Measurements from ENCODE around the gene DNAJC10. TPM values are rescaled to one million over a fixed set of nuclear protein-coding genes. Genes with fewer than 3 reads are reported as not detected.
"Not testable (repeated sequence)": the region's sequence is repeated elsewhere in the genome, so short reads cannot be mapped to it uniquely, and the experiment has no call there.

The DNAJC10 gene
- total RNA-seq, 1 experiment from 2014 or later = 160 TPM

GRCh38 chr2:182730486-182730885 is 14.4 kb downstream of the DNAJC10 start:
- peaks cover 13% of the 10 kb centered on the region; the same call in 1 of the 2 replicates for H3F3A ChIP-seq (ENCODE audit: insufficient read depth, low read depth)
- no peak overlapping the region for H3K4me2 ChIP-seq
- H3K36me3 ChIP-seq (ENCODE audit: low read depth) = peaks cover 64% of the 10 kb centered on the region
- POLR2A ChIA-PET (ENCODE audit: unreplicated experiment) = interaction anchor here (0.6 kb wide), 1 partner anchor 25 kb away, joined by 3 read pairs; no protein-coding TSS in a partner anchor
- intact Hi-C loops (cut with micrococcal nuclease; ENCODE audit: unreplicated experiment) = loop anchor here (5.0 kb wide), 1 partner anchor 202 kb away; no protein-coding TSS in a partner anchor
- no peak for DNase-seq
- BruUV-seq (replicated peaks) = no TSS peak
- no peaks in the 10 kb centered on the region for H3K79me2 ChIP-seq (ENCODE audit: low read depth)
- H2AFZ ChIP-seq = no peak overlapping the region
- no peaks in the 10 kb centered on the region for H3K4me1 ChIP-seq (replicated peaks; ENCODE audit: insufficient read depth)
- H3K27me3 ChIP-seq (ENCODE audit: insufficient read depth, low read depth) = no peaks in the 10 kb centered on the region
- H4K20me1 ChIP-seq (ENCODE audit: insufficient read depth) = peaks cover 24% of the 10 kb centered on the region
- CTCF ChIA-PET = no interaction called here
- H3K9me2 ChIP-seq (ENCODE audit: insufficient read depth) = no peaks in the 10 kb centered on the region
- H3K4me3 ChIP-seq = no peak overlapping the region
- no peak for TF ChIP-seq CTCF (conservative IDR thresholded peaks at IDR 0.05)
- no peak for TF ChIP-seq EZH2 (IDR thresholded peaks at IDR 0.05; ENCODE audit: low read depth)
- no peaks in the 10 kb centered on the region for H3K9me3 ChIP-seq (ENCODE audit: insufficient read depth, low read depth)
- H3K27ac ChIP-seq = no peak overlapping the region

GRCh38 chr2:182732736-182733135 is 16.7 kb downstream of the DNAJC10 start:
- Histone ChIP-seq H3F3A (ENCODE audit: insufficient read depth, low read depth) (peaks cover 18% of the 10 kb centered on the region), H3K79me2 (ENCODE audit: low read depth) (no peaks in the 10 kb centered on the region), H3K9me2 (ENCODE audit: insufficient read depth) (no peaks in the 10 kb centered on the region), H3K27me3 (ENCODE audit: insufficient read depth, low read depth) (no peaks in the 10 kb centered on the region), H3K36me3 (ENCODE audit: low read depth) (peaks cover 78% of the 10 kb centered on the region), H3K4me2 (no peak overlapping the region), H3K9me3 (ENCODE audit: insufficient read depth, low read depth) (no peaks in the 10 kb centered on the region), H3K27ac (no peak overlapping the region), H3K4me3 (no peak overlapping the region), H4K20me1 (ENCODE audit: insufficient read depth) (peaks cover 24% of the 10 kb centered on the region), H2AFZ (no peak overlapping the region), H3K4me1 (replicated peaks; ENCODE audit: insufficient read depth) (no peaks in the 10 kb centered on the region)
- DNase-seq = no peak
- TF ChIP-seq EZH2 (IDR thresholded peaks at IDR 0.05; ENCODE audit: low read depth) (no peak), CTCF (conservative IDR thresholded peaks at IDR 0.05) (no peak)
- intact Hi-C loops (cut with micrococcal nuclease; ENCODE audit: unreplicated experiment) = loop anchor here (5.0 kb wide), 1 partner anchor 200 kb away; no protein-coding TSS in a partner anchor
- POLR2A ChIA-PET (ENCODE audit: unreplicated experiment) = no interaction called here
- no TSS peak for BruUV-seq (replicated peaks)
- CTCF ChIA-PET = interaction anchor here (0.7 kb wide), 1 partner anchor 235 kb away, joined by 3 read pairs; no protein-coding TSS in a partner anchor

GRCh38 chr2:182733572-182733971 is 17.5 kb downstream of the DNAJC10 start:
- POLR2A ChIA-PET (ENCODE audit: unreplicated experiment) = no interaction called here
- Histone ChIP-seq H3K4me3 (no peak overlapping the region), H4K20me1 (ENCODE audit: insufficient read depth) (peaks cover 18% of the 10 kb centered on the region), H3K4me2 (no peak overlapping the region), H3K36me3 (ENCODE audit: low read depth) (peaks cover 76% of the 10 kb centered on the region), H3K27me3 (ENCODE audit: insufficient read depth, low read depth) (no peaks in the 10 kb centered on the region), H3K9me2 (ENCODE audit: insufficient read depth) (no peaks in the 10 kb centered on the region), H3K27ac (no peak overlapping the region), H3K79me2 (ENCODE audit: low read depth) (no peaks in the 10 kb centered on the region), H3F3A (ENCODE audit: insufficient read depth, low read depth) (peaks cover 19% of the 10 kb centered on the region), H2AFZ (no peak overlapping the region), H3K4me1 (replicated peaks; ENCODE audit: insufficient read depth) (no peaks in the 10 kb centered on the region), H3K9me3 (ENCODE audit: insufficient read depth, low read depth) (no peaks in the 10 kb centered on the region)
- DNase-seq = no peak
- no TSS peak for BruUV-seq (replicated peaks)
- intact Hi-C loops (cut with micrococcal nuclease; ENCODE audit: unreplicated experiment) = loop anchor here (5.0 kb wide), 1 partner anchor 199 kb away; no protein-coding TSS in a partner anchor
- no peak for TF ChIP-seq EZH2 (IDR thresholded peaks at IDR 0.05; ENCODE audit: low read depth)
- CTCF ChIA-PET = no interaction called here

GRCh38 chr2:182736856-182737255 is 20.8 kb downstream of the DNAJC10 start:
- H3K4me1 ChIP-seq (replicated peaks; ENCODE audit: insufficient read depth); H3F3A ChIP-seq (ENCODE audit: insufficient read depth, low read depth); H3K27ac ChIP-seq; H3K27me3 ChIP-seq (ENCODE audit: insufficient read depth, low read depth); H3K9me3 ChIP-seq (ENCODE audit: insufficient read depth, low read depth); H3K79me2 ChIP-seq (ENCODE audit: low read depth); intact Hi-C loops (cut with micrococcal nuclease; ENCODE audit: unreplicated experiment); H2AFZ ChIP-seq; H3K4me2 ChIP-seq; POLR2A ChIA-PET (ENCODE audit: unreplicated experiment); H3K9me2 ChIP-seq (ENCODE audit: insufficient read depth); H3K4me3 ChIP-seq; DNase-seq; CTCF ChIA-PET; BruUV-seq (replicated peaks): not testable (repeated sequence)
- H4K20me1 ChIP-seq (ENCODE audit: insufficient read depth) = peaks cover 14% of the 10 kb centered on the region
- peaks cover 65% of the 10 kb centered on the region for H3K36me3 ChIP-seq (ENCODE audit: low read depth)
